Body of pancreas (tissue), 4 donors: ENCODE results near the gene GNAT2.

Source experiments
- POLR2A ChIP-seq, 3 donors: fragments of 450-650 bp; IDR thresholded peaks; one replicate each; pipeline ENCODE4 v1.6.1; 2016; ENCODE audit warnings: antibody characterized with exemption in 3 of 3, mild to moderate bottlenecking in 2 of 3
- TF ChIP-seq, protein P1 (sequence below), 7 experiments: fragments of 450-650 bp in 4 of 7; fragments of 200-600 bp in 3 of 7; sonication (generic) in 3 of 7; IDR thresholded peaks; one replicate each; pipeline ENCODE4 v1.5.1; 2016 to 2019; ENCODE audit warnings: antibody characterized with exemption in 7 of 7

DNA sequence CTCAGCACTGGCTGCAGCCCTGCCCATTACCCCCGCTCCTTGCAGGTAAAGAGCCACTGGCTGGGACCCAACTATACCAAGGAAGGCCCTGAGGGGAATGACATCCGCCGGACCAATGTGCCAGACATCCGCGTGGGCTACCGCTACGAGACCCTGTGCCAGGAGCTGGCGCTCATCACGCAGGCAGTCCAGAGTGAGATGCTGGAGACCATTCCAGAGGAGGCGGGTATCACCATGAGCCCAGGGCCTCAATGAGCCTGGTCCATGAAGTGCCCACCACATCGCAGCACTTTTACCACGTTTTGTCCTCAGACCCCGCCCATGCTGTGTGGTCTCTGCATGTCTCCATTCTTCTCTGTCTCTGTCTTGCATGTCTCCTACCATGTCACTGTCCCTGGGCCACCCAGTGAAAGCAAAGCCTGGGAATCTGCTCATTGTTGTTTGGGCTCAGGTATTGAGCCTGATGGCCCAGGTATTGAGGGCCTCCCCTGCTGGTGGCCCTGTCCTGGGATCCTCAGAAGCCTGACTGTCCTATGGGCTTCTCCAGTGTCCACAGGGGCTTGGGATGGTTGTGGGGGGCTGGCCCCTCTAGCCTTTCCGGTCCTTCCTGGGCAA, 11.6 kb upstream of the GNAT2 start:
- no peak for TF ChIP-seq POLR2A (IDR thresholded peaks at IDR 0.05)
- TF ChIP-seq, protein P1, sequence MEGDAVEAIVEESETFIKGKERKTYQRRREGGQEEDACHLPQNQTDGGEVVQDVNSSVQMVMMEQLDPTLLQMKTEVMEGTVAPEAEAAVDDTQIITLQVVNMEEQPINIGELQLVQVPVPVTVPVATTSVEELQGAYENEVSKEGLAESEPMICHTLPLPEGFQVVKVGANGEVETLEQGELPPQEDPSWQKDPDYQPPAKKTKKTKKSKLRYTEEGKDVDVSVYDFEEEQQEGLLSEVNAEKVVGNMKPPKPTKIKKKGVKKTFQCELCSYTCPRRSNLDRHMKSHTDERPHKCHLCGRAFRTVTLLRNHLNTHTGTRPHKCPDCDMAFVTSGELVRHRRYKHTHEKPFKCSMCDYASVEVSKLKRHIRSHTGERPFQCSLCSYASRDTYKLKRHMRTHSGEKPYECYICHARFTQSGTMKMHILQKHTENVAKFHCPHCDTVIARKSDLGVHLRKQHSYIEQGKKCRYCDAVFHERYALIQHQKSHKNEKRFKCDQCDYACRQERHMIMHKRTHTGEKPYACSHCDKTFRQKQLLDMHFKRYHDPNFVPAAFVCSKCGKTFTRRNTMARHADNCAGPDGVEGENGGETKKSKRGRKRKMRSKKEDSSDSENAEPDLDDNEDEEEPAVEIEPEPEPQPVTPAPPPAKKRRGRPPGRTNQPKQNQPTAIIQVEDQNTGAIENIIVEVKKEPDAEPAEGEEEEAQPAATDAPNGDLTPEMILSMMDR (IDR thresholded peaks at IDR 0.05), result no peak
